Memory B cell (primary cell): Measurements from ENCODE around the gene SYNPO2.

Experiments used
- ATAC-seq: fragments of 150-1000 bp; cut with Tn5 transposase; 2 replicates; pipeline ENCODE4 v1.10.0; 2021; ENCODE audit warnings: low read depth, mild to moderate bottlenecking, moderate library complexity
- DNase-seq, 2 donors: peaks; one replicate each; pipeline ENCODE4 v3.0.0; 2022; ENCODE audit warnings: low spot score in 2 of 2
- H3K27ac Mint-ChIP-seq: one replicate; pipeline ENCODE4 v1.8.0; 2022; ENCODE audit warnings: mild to moderate bottlenecking, moderate library complexity, mixed read lengths
- H3K27me3 Mint-ChIP-seq: one replicate; pipeline ENCODE4 v1.8.0; 2022; ENCODE audit warnings: mixed read lengths
- H3K36me3 Mint-ChIP-seq: one replicate; pipeline ENCODE4 v1.8.0; 2022; ENCODE audit warnings: mild to moderate bottlenecking, mixed read lengths
- H3K4me1 Mint-ChIP-seq: one replicate; pipeline ENCODE4 v1.8.0; 2022; ENCODE audit warnings: mixed read lengths
- H3K4me3 Mint-ChIP-seq: one replicate; pipeline ENCODE4 v1.8.0; 2022; ENCODE audit warnings: mild to moderate bottlenecking, moderate library complexity, mixed read lengths
- H3K9me3 Mint-ChIP-seq: one replicate; pipeline ENCODE4 v1.8.0; 2022; ENCODE audit warnings: mixed read lengths

Gene SYNPO2, protein sequence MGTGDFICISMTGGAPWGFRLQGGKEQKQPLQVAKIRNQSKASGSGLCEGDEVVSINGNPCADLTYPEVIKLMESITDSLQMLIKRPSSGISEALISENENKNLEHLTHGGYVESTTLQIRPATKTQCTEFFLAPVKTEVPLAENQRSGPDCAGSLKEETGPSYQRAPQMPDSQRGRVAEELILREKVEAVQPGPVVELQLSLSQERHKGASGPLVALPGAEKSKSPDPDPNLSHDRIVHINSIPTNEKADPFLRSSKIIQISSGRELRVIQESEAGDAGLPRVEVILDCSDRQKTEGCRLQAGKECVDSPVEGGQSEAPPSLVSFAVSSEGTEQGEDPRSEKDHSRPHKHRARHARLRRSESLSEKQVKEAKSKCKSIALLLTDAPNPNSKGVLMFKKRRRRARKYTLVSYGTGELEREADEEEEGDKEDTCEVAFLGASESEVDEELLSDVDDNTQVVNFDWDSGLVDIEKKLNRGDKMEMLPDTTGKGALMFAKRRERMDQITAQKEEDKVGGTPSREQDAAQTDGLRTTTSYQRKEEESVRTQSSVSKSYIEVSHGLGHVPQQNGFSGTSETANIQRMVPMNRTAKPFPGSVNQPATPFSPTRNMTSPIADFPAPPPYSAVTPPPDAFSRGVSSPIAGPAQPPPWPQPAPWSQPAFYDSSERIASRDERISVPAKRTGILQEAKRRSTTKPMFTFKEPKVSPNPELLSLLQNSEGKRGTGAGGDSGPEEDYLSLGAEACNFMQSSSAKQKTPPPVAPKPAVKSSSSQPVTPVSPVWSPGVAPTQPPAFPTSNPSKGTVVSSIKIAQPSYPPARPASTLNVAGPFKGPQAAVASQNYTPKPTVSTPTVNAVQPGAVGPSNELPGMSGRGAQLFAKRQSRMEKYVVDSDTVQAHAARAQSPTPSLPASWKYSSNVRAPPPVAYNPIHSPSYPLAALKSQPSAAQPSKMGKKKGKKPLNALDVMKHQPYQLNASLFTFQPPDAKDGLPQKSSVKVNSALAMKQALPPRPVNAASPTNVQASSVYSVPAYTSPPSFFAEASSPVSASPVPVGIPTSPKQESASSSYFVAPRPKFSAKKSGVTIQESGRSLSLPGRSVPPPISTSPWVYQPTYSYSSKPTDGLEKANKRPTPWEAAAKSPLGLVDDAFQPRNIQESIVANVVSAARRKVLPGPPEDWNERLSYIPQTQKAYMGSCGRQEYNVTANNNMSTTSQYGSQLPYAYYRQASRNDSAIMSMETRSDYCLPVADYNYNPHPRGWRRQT

DNA sequence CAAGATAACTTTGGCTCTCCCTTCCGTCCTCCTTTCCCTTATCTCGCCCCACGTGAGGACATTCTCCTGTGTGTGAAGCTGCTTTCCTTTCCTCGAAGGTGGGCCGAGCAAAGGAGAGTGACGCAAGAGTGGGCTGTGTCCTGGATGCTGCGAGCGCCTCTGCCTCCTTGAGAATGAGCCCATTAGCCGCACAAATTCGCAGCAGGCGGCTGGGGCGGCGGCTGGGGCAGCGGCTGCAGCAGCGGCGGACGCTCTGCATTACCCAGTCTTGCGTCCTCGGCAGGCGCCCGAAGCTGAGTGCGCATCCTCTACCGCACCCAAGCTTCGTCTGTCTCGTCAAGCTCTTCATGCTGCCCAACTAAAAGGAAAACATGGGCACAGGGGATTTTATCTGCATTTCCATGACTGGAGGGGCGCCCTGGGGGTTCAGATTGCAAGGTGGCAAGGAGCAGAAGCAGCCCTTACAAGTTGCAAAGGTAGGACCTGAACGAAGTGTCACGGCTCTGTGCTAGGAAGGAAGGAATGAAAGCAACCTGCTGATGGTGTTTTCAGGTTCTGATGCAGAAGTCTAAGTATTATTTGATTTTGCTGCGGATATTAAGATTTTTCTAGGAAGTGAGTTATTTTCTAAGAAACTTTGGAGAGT, at the start of gene SYNPO2:
Gene SYNPO2, plus strand, starts transcription at position 189 of the 646 bp plus-strand sequence. Its CDS starts 183 bp downstream, at position 372.
- Mint-ChIP-seq H3K27ac (peak within 1 kb of the TSS; percentile 14), H3K4me1 (peaks cover 12% of the 10 kb centered on the region), H3K4me3 (peak within 1 kb of the TSS; percentile 74), H3K9me3 (no peaks in the 10 kb centered on the region), H3K27me3 (peaks cover 18% of the 10 kb centered on the region), H3K36me3 (no peaks in the 10 kb centered on the region)
- DNase-seq = peak in 1 of 2 donors; percentile 19
- ATAC-seq = peak; percentile 73

DNA sequence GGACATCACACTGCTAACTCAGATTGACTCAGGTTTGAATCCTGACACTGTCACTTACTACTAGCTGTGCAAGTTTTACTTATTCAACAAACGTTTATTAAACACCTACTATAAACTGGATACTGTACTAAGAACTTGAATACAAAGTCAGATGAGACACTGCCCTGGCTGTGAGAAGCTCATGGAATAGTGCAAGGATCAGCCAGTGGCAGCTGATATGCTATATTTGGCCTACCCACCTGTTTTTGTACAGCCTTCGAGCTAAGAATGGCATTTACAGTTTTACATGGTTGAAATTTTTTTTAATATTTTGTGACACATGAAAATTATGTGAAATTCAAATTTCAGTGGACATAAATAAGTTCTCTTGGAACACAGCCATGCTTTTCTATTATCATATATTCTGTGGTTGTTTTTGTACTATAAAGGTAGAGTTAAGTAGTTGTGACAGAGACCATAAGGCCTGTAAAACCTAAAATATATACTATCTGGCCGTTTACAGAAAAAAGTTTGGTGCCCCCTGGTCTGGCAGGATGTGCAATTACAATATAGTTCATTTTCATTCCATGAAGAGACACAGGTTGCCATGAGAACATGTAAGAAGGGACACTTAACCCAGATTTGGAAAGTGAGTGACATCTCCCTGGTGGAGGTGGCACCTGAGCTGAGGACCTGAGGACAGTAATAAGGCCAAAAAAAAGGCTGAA, 49.3 kb upstream of the SYNPO2 start:
- Mint-ChIP-seq H3K9me3 (no peaks in the 10 kb centered on the region), H3K27me3 (peaks cover 2% of the 10 kb centered on the region), H3K27ac (no peak overlapping the region), H3K36me3 (peaks cover 2% of the 10 kb centered on the region), H3K4me3 (no peak overlapping the region), H3K4me1 (peaks cover 10% of the 10 kb centered on the region)
- DNase-seq = no peak
- no peak for ATAC-seq

DNA sequence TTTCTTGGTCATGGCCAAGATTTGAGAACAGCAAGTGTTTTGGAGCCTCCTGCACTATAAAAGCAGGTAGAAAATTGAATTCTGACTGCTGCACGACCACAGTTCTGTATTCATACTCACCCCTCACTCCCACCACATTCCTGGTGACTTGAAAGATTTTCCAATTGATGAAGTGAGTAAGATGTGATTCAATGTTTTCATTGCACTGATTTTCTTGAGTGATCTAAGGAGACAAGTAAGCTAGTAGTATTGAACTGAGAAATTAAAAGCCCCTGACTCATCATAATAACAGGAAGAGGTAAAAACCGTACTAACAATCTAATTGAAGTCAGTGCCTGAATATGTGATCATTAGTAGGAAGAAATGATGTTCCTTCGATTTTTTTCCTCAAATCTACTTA, 46.6 kb upstream of the SYNPO2 start:
- H3K4me3 Mint-ChIP-seq = no peak overlapping the region
- ATAC-seq = no peak
- no peaks in the 10 kb centered on the region for H3K36me3 Mint-ChIP-seq
- DNase-seq = no peak
- H3K27ac Mint-ChIP-seq = no peak overlapping the region
- H3K27me3 Mint-ChIP-seq = peaks cover 2% of the 10 kb centered on the region
- H3K4me1 Mint-ChIP-seq = no peaks in the 10 kb centered on the region
- no peaks in the 10 kb centered on the region for H3K9me3 Mint-ChIP-seq

DNA sequence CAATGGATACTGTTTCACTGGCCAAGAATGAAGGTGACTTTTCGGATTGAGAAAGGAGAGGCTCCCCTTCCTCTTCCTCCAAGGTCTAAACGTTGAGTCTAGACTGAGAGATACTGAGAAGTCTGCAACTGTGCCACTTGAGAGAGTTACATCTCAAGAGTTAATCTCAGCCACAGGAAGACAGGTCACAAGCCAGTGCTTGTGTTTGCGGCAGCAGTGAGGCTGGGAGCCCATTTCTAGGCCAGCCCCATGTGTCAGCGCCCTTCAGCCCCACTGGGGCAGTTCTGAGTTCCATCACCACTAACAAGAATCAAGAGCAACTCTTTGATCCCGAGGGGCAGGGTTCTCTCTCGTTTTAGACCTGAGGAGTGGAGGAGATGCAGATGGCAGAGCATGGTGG, 45.4 kb upstream of the SYNPO2 start:
- no peak overlapping the region for H3K27ac Mint-ChIP-seq
- H3K4me3 Mint-ChIP-seq = no peak overlapping the region
- H3K27me3 Mint-ChIP-seq = peaks cover 4% of the 10 kb centered on the region
- no peak for DNase-seq
- no peaks in the 10 kb centered on the region for H3K9me3 Mint-ChIP-seq
- ATAC-seq = no peak
- no peaks in the 10 kb centered on the region for H3K4me1 Mint-ChIP-seq
- H3K36me3 Mint-ChIP-seq = no peaks in the 10 kb centered on the region

DNA sequence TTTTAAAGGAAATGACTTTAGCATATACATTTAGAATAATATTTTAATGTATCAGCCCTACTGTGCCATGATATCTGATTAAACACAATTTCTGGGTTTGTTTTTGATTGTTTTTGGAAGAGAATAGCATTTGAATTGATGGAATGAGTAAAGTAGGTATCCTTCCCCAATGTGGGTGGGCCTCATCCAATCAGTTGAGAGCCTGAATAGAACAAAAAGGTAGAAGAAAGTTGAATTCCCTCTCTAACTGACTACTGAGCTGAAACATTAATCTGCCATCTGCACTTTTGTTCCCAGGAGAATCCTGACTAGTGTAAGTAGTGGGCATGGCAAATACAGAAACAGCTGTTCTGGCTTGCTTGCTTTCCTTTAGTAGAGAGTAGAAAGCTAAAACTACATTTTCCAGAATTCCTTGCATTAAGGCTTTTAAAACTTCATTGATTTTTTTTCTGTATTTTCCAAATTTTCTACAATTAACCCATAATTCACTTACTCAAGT, 43.1 kb upstream of the SYNPO2 start:
- peaks cover 3% of the 10 kb centered on the region for H3K27me3 Mint-ChIP-seq
- H3K4me3 Mint-ChIP-seq = no peak overlapping the region
- H3K36me3 Mint-ChIP-seq = peaks cover 1% of the 10 kb centered on the region
- no peaks in the 10 kb centered on the region for H3K9me3 Mint-ChIP-seq
- no peak overlapping the region for H3K27ac Mint-ChIP-seq
- DNase-seq (no peak), ATAC-seq (no peak)
- H3K4me1 Mint-ChIP-seq = peaks cover 7% of the 10 kb centered on the region

DNA sequence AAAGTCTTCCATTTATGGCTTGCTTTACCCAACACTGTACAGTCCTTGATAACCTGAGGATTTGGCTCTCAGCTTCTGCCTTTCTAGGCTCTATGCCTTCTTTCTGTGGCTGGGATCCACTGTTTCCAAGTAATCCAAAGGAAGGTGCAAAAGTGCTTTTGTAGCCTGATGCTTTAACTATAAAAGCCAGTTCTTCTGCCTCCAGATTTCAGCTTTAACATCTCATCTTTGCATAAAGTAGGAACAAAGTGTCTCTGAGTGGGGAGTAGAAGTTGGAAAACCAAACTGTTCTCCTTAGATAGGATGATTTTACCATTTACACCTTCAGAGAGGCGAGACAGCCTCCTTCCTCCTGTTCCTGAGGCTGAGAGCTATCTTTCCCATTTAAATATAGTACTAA, 41.7 kb upstream of the SYNPO2 start:
- no peak for ATAC-seq
- Mint-ChIP-seq H3K4me1 (peaks cover 10% of the 10 kb centered on the region), H3K4me3 (no peak overlapping the region), H3K9me3 (no peaks in the 10 kb centered on the region), H3K36me3 (peaks cover 2% of the 10 kb centered on the region), H3K27me3 (peaks cover 3% of the 10 kb centered on the region), H3K27ac (no peak overlapping the region)
- DNase-seq = no peak

DNA sequence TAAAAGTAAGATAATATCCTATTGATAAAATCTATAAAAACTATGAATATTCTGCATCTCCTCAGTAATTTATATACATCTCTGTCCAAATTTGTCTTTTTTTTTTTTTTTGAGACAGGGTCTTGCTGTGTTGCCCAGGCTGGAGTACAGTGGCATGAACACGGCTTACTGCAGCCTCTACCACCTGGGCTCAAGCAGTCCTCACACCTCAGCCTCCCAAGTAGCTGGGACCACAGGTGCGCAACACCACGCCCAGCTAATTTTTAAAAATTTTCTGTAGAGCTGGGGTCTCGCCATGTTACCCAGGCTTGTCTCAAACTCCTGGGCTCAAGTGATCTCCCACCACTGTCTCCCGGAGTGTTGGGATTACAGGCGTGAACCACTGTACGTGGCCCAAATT, 40.4 kb upstream of the SYNPO2 start:
- no peak for ATAC-seq
- H3K36me3 Mint-ChIP-seq = peaks cover 2% of the 10 kb centered on the region
- no peak for DNase-seq
- H3K9me3 Mint-ChIP-seq = no peaks in the 10 kb centered on the region
- peaks cover 3% of the 10 kb centered on the region for H3K27me3 Mint-ChIP-seq
- H3K4me3 Mint-ChIP-seq = no peak overlapping the region
- no peak overlapping the region for H3K27ac Mint-ChIP-seq
- H3K4me1 Mint-ChIP-seq = peaks cover 15% of the 10 kb centered on the region

DNA sequence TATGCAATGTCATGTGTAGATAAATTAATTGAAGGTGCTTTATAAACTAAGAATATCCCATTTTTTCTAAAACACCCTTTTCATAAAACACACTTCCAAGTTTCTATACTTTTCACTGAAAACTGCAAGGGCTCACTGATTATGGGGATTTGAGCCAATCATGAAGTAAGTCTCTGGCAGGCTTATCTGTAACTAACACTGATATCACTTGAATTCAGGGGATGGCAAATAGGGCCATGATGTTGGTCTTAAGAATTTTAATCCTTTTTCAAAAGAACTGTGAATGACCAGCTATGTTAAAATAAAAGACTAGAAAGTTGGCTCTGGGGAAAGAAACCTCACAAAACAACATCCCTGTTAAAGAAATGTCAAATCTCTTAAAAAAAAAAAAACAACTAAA, 39.8 kb upstream of the SYNPO2 start:
- H3K27ac Mint-ChIP-seq = no peak overlapping the region
- peaks cover 3% of the 10 kb centered on the region for H3K27me3 Mint-ChIP-seq
- H3K9me3 Mint-ChIP-seq = no peaks in the 10 kb centered on the region
- peaks cover 2% of the 10 kb centered on the region for H3K36me3 Mint-ChIP-seq
- peaks cover 15% of the 10 kb centered on the region for H3K4me1 Mint-ChIP-seq
- DNase-seq (no peak), ATAC-seq (no peak)
- no peak overlapping the region for H3K4me3 Mint-ChIP-seq

DNA sequence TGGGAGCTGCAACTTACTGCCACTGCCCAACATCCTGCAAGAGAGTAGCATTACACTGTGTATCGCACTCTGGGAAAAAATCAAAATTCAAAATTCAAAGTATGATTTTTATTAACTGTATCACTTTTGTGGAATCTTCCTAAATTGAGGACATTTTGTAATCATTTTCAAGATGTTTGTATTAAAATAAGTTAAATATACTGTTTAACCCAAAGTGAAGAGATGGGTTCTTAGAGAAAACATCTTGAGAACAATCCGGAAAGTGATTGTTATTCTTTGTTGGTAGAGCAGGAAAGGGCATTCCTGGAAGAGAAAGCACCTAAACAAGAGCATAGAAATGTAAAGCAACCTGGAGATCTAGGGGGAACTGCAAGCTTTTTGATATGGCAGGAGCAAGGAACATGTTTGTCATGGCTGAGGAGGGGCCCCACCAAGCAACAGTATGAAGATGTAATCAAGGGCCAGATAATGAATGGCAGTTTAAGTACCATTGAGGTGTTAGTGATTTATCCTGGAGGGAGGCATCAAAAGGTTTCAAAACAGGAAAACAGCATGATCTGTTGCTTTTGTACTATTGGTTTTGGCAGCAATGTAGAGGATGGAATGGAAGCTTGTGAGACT, 38.7 kb upstream of the SYNPO2 start:
- DNase-seq (no peak), ATAC-seq (no peak)
- H3K27ac Mint-ChIP-seq = peak overlapping the region; percentile 92
- peak overlapping the region; percentile 95 for H3K4me3 Mint-ChIP-seq
- peaks cover 3% of the 10 kb centered on the region for H3K27me3 Mint-ChIP-seq
- peaks cover 15% of the 10 kb centered on the region for H3K4me1 Mint-ChIP-seq
- H3K36me3 Mint-ChIP-seq = peaks cover 2% of the 10 kb centered on the region
- H3K9me3 Mint-ChIP-seq = no peaks in the 10 kb centered on the region

DNA sequence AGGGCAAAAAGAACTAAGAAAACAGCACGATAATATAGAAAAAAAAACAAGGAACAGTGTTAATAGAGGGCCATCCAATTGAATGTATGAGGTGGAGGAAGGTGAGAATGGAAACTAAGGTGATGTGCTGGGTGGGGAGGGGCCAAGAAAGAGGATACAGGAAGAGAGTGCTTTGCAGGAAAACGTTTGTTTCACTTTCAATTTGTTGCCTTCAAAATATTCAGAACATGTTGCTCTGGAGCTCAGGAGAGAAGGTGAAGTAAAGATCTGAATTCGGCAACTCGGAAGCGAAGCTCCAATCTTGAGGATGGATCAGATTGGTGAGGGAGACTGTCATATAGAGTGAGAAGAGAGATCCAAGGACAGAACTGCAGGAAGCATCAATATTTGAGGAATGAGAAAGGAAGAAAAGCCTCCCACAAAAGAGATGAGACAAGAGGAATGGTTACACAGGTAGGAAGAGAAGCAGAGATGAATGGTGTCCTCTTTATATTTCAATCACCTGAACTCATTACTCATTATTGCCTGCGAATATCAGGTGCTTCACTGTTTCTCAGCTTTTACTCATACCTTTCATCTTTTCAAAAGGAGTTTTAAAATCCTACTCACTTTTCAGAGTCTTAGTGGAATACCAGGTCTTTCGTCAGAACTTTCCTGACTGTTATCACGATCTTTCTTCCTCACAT, 38.0 kb upstream of the SYNPO2 start:
- DNase-seq (peak in 1 of 2 donors; percentile 14), ATAC-seq (peak; percentile 95)
- Mint-ChIP-seq H3K4me3 (peak overlapping the region; percentile 95), H3K9me3 (no peaks in the 10 kb centered on the region), H3K4me1 (peaks cover 15% of the 10 kb centered on the region), H3K27me3 (peaks cover 3% of the 10 kb centered on the region), H3K27ac (peak overlapping the region; percentile 92), H3K36me3 (peaks cover 2% of the 10 kb centered on the region)

DNA sequence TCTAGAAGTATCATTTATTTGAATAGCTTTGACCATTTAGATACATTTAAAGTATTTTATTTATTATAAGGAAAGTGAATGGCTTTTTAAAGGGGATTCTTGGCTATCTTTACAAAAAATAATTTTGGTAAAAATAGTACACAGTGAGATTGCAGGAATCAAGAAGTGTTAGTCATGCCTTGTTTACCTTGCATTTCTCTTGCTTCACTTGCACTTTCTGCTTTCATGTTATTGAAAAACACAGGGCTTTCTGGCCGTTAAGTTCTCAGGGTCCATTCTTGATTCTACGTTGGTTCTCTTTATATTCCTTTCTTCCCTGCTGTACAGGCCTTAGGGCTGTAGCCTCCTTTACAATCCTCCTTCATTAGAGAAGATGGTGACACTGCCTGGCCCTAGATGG, 30.9 kb upstream of the SYNPO2 start:
- Mint-ChIP-seq H3K36me3 (no peaks in the 10 kb centered on the region), H3K4me3 (no peak overlapping the region), H3K4me1 (no peaks in the 10 kb centered on the region), H3K9me3 (no peaks in the 10 kb centered on the region), H3K27me3 (no peaks in the 10 kb centered on the region), H3K27ac (no peak overlapping the region)
- ATAC-seq = no peak
- DNase-seq = no peak

DNA sequence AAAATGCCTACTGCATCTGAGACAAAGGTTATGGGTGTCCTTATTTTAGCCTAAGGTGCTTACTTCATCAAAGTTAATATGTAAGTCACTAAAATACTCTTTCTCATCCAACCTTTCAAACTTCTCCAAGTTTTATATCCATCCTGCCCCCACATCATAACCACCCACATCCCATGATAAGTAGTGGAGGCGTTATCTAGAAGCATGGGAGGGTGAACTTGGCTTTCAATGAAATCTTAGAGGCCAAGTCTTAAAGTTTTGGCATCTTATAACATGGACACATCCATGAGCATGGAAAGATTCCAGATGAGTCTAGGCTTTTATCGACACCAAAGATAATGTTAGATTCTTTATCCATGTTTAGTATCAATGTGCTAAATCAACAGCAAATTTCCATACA, 29.9 kb upstream of the SYNPO2 start:
- no peak overlapping the region for H3K27ac Mint-ChIP-seq
- ATAC-seq (no peak), DNase-seq (no peak)
- no peaks in the 10 kb centered on the region for H3K4me1 Mint-ChIP-seq
- H3K9me3 Mint-ChIP-seq = no peaks in the 10 kb centered on the region
- no peaks in the 10 kb centered on the region for H3K36me3 Mint-ChIP-seq
- no peaks in the 10 kb centered on the region for H3K27me3 Mint-ChIP-seq
- no peak overlapping the region for H3K4me3 Mint-ChIP-seq
